Activated CD8-positive, alpha-beta memory T cell treated with anti-CD3 and anti-CD28 coated beads, Interleukin-2, amount 50 U/mL, for 48 hours (primary cell): ENCODE results near the gene ARV1.
"Not testable (repeated sequence)": the region's sequence is repeated elsewhere in the genome, so short reads cannot be mapped to it uniquely, and the experiment has no call there.

ENCODE experiments used
- DNase-seq: peaks from one replicate; pipeline ENCODE4 v3.0.0-alpha.2; 2020

Gene ARV1

DNA sequence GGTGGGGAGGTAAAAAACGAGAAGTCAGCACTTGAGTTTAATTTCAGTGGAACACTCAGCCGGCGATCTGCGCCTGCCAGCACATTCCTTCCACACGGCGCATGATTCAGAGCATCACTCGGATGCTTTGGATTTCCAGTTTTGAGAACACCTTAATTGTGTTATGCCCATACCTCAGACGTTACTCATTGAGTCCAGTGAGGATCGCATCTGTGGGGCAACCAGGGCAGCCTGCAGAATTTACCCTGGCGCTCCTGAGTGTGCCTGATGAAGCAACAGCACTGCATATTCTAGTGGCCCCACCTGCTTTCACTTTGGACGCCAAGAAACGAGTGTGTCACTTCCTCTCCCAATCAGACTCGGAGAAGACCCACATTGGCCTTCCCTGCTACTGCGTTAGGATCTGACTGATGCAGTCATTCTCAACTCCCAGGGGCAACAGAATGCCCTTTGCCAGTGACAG is 41.3 kb downstream of the ARV1 start:
- no peak for DNase-seq

DNA sequence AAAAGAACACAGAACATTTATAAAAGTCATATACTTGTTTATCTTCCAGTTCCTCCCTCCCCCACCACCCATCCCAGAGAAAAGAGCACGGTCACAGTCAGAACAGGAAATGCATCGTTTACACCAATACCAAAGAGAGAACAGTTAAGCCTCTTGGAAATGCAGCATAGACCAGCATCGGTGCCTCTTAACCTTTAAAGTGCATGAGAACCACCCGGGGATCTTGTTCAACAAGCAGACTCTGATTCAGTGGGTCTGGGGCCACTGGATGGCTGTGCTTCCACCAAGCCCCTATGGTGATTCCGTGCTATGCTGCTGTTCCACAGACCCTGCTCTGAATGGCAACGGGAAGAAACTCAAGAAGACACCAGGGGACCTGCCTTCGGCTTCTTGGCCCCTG is 41.9 kb downstream of the ARV1 start:
- DNase-seq, result no peak

DNA sequence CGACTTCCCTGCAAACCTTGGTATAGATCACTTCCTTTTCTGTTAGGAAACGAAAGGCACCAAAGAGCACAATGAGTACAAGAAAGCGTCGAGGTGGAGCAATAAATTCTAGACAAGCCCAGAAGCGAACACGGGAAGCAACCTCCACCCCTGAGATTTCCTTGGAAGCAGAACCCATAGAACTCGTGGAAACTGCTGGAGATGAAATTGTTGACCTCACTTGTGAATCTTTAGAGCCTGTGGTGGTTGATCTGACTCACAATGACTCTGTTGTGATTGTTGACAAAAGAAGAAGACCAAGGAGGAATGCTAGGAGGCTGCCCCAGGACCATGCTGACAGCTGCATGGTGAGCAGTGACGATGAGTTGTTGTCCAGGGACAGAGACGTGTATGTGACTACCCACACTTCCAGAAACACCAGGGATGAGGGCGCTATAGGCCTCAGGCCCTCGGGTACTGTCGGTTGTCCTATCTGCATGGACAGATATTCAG is 42.7 kb downstream of the ARV1 start:
- DNase-seq, result no peak

DNA sequence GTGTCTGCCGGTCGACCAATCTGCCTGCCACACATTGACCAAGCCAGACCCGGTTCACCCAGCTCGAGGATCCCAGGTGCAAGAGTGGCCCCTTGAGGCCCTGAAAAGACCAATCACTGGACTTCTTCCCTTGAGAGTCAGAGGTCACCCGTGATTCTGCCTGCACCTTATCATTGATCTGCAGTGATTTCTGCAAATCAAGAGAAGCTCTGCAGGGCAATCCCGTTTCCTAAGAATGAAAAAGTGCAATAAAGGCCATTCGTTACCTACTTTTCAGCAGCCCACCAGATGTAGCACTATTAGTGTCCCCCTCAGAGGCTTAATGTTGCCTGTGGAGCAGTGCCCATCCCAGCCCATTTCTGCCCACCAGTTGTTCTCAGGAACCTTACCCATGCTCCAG is 43.6 kb downstream of the ARV1 start:
- not testable (repeated sequence) for DNase-seq

DNA sequence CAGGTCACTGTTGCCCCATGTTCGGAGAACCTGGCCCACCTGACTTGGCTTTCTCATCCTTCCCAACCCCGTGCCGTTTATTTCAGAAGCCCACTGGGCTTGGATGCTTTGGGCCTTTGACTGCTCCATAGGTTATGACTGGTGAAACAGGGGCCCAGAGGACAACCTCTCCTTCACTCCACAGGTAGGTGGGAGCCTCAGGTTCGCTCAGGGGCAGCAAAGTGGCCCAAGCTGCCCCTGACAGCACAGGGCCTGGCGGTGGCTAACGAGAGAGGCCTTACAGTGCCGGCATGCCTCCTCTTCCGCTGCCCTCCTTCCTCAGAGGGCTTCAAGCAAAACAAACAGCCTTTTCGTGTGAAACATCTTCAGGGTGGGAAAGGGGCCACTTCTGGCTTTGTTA is 44.3 kb downstream of the ARV1 start:
- DNase-seq, result no peak

DNA sequence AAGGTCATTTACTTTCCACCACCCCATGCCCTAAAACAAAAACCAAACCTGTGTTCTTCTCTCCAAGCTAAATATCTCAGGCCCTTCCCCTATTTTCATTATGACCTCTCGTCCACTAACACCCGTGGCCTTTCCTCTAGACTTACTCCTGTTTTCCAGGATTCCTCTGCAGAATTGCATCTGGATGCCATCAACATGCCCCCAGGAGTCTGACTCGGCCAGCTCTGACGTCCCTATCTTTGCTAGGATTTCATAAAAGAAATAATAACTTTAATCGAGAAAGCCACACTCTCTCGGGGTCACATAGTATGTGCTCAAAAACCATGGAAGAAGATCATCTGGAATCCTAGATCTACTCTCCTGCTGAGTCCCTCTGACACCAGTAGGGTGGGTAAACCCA is 47.7 kb downstream of the ARV1 start:
- no peak for DNase-seq

DNA sequence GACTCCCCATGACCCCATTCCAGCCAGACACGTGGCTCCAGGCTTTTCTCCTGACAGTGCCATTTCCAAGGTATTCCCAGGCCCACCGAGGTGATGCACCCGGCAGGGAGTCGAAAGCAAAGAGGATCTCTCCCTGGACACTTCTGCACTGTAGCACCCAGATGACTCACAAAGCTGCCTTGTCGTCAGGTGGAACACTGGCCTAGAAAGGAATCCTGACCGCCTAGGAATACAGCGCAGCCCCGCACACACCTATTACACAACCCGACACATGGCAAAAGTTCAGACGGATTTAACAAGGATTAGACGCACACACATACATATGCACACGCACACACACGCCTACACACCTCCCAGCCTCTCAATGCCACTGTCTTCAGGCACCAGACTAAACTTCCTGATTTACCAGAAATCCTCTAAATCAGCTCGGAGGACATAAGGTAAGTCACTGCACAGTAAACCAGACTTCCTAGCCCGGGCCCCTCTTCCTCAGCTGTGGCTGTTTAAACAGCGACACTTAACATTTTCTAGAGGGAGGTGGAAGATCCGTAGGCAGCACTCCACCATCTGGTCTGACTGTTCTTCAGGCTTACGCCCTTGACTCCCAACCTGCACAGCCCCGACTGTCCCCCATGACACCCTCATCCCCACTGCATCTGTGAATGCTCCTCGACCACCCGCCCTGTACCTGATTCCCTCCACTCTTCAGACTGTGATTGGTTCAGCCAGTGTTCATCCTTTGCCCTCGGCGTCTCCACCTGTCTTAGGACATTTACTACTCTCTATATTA is 48.4 kb downstream of the ARV1 start:
- DNase-seq, result no peak

DNA sequence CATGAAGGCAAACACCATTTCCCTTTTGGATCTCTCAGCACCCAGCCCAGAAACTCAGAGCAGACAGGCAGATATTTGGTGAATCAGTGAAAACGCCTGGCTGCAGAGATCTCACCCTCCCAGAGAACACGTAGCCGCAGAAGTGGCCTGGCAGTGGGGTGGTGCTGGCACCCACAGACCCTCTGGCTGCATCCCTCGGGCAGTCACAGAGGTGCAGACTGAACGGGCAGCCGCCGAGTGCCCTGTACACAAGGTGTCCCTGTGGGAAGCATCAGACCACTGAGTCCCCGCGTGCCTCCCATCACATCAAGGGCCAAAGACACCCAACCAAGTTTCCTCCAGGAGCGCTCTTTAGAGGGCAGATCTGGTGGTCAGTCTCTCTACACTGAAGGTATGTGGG is 49.1 kb downstream of the ARV1 start:
- no peak for DNase-seq

DNA sequence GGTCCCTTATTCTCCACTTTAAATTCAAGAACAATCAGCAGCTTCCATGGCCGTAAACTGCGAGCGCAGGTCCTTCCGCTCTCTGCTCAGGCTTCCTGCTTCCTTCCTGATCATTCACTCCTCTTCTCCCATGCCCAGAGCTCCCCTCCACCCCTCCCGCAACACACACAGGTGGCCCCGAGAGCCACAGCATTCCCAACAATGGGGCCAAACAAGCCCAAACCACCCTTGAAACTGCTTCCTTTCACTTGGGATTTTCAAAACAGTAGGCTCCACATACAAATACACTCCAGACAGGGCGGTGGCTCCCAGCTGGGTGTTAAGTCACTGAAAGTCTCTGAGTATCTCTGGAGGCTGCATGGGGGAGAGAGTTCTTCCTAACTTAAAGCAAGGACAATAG is 49.8 kb downstream of the ARV1 start:
- no peak for DNase-seq

DNA sequence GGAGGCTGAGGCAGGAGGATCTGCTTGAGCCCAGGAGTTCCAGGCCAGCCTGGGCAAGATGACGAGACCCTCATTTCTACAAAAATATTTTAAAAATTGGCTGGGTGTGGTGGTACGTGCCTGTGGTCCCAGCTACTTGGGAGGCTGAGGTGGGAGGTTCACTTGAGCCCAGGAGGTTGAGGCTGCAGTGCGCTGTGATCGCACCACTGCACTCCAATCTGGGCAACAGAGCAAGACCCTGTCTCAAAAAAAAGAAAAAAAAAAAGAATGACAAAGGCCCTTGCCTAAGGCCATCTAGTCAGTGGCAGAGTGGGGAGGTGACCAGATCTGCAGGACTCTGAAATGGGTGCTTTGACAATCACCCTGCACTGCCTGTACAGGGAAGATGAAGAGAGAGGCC is 50.4 kb downstream of the ARV1 start:
- DNase-seq, result not testable (repeated sequence)

DNA sequence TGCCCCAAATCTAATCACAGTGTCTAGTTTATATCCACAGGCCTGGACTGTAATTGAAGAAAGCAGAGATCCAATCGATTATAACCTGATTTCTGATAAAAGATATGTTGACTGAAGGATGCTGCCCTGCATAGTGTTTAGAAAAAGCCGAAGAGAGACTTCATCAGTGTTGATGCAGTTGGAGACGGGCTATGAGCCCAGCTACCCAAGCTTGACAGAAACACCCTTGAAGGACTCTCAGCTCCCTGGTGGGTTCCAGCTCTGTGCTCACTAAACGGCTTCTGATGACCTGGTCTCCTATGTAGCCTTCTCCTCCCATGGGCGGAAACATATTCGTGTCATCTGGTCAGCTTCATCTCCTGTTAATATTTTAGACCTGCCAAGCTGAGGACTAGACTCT is 50.9 kb downstream of the ARV1 start:
- DNase-seq, result no peak

DNA sequence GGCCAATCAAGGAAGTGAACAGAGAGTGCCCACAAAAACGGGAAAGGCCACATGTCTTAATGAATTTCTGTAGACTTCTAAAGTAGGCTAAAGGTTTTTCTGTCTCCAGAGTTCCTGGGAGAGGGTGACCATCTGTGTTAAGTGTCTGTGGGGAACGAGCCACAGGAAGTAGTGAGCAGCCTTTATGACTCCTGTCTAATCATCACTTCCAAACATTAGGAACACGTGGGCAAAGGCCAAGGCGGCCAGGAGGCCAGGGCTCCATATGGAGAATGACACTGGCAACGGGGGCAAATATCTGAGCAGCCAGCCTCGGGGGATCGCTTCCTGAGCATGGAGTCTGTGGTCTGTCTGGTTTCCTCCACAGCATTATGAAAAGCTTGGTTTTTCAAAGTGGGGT is 54.1 kb downstream of the ARV1 start:
- no peak for DNase-seq

DNA sequence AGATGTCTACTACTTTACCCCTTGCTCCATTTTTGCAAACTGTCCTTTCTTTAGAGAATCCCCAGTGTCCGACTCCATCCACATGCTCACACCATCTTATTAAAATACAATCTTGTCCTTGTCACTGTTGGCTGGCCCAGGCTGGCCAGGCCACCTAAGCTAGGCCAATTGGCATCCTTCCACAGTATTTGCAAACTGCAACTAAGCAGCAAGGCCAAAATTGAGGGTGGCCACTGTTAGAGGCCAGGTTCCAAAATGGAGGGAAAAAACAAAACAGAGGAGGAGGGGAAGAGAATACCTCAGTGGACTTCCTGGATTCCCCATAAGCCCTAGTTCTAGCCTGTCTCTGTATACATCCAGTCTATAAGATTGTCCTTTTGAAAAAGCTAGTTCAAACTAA is 56.9 kb downstream of the ARV1 start:
- no peak for DNase-seq

DNA sequence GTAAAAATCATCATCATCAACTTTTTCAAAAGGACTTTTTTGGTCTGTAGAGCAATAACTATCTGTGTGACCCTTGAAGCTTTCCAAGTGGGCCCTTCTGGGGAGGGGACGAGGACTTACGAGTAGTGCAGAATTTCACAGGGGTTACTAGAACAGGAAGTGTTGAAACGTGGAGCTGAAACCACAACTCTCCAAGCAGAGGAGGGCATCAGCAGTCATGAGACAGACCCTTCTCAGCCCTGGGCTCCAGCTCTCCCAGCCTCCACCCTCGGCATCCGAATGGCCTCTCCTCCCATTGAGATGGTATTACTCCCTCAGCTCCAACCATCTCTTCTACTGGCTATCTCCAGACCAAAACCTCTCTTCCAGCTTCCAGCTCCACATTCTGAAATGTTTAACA is 57.5 kb downstream of the ARV1 start:
- DNase-seq, result no peak

DNA sequence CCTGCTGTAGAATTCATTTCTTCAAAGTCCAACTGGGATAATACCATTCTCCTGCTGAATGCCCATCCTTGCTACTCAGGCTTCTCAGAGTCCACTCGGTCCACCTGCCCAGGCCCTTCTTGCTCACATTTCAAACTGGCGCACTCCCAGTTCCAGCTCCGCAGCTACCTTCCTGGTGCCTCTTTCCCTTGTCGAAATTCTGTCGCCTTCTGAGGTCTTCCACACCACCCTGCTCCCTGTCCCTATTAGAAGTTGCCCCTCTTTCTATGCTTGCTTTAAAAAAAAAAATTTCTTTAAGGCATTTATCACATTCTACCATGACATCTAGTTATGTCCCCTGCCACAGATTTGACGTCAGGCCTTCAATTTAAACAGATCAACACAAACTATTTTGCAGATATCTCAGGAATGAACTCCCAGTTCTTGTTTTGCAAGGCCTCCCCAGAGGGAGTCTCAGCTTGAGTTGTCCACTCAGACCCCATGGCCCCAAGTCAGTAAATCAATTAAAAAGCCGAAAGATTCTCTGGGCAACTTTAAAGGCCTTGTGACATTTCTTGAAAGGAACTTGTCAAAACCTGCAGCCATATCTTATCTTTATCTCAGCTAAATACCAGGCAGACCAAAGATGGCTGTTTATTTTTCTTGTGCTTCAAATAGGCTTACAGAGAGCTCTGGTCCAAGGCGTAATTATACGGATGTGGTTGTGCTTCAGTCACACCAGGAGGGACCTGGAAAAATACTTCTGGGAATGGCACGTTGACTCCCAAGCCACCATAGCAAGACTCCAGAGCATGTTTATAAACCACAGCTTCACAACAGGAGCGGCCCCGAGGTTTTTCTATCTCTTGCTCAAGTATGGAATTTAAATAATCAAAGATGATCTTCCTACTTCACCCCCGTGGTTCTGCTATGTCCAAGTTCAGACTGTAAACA is 59.0 kb downstream of the ARV1 start:
- DNase-seq, result no peak

DNA sequence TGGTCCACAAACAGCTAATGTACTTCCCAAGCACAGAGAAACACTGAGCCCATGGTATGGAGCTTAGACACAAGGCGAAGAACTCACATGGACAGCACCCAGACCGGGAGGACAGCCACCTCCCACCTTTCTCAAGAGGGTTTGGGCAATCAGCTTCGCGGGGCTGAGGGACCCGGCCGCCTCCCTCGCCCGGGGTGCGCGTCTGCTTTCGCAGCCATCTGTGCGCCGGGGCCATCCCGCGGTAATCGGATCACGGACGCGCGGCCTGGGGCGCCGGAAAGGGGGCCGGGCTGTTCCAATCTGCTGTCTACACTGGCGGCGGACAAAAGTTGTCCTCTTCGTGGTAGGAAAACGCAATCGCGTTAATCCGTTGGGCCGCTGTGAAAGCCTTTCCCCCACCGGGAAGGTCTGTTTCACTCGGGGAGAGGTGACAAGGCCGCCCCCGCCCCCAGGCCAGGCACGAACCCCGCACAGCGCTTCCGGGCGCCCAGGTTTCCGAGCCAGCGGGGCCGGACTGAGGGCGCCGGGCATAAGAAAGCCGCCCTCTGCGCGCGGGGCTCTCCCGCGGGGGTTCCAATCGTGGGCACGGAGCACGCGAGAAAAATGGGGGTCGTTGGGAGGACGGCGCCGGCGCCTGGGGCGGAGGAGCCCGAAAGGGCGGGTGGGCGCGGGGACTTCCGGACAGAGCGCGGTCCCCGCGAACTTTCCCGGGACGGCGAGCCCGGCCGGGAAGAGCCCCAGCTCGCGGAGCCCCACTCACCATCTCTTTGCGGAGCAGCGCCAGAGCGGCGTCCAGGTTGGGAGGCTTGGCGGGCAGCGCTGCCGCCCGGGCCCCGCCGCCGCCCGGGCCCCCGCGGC is 60.5 kb downstream of the ARV1 start:
- DNase-seq, result peak; percentile 72

DNA sequence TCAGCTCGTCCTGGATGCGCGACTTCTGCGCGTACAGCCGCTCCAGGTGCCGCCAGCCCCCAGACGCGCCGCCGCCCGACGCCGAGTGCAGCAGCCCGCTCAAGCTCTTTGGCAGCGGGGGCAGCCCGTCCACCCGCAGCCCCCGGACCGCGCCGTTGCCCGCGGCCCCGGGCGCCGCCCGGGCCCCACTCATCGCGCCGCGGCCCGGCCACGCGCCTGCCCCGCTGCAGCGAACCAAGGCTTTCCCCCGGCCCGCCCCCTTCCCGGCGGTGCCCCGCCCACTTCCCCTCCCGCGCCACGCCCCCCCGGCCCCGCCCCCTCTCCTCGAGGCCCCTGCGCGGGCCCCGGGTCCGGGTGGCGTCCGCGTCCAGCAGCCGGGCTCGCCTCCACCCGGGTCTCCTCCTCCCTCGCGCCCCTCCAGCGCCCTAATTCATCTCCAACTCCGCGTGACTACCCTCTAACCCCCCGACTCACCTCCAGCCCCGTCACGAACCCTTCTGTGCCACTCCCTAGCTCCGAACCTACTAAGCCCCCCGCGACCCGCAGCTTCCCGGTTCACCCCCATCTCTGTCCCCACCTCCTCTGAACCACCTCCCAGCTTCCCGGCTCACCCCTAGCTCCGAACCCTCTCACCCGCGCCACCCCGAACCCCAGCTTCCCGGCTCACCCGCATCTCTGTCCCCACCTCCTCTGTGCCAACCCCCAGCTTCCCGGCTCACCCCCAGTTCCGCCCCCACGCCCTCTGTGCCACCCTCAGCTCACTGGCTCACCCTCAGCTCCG is 61.3 kb downstream of the ARV1 start, which contains the start of gene FAM89A:
Gene FAM89A (minus strand): TSS at position 236 of the 781 bp plus-strand sequence. CDS start 43 bp downstream, at position 193.
- peak; percentile 87 for DNase-seq

DNA sequence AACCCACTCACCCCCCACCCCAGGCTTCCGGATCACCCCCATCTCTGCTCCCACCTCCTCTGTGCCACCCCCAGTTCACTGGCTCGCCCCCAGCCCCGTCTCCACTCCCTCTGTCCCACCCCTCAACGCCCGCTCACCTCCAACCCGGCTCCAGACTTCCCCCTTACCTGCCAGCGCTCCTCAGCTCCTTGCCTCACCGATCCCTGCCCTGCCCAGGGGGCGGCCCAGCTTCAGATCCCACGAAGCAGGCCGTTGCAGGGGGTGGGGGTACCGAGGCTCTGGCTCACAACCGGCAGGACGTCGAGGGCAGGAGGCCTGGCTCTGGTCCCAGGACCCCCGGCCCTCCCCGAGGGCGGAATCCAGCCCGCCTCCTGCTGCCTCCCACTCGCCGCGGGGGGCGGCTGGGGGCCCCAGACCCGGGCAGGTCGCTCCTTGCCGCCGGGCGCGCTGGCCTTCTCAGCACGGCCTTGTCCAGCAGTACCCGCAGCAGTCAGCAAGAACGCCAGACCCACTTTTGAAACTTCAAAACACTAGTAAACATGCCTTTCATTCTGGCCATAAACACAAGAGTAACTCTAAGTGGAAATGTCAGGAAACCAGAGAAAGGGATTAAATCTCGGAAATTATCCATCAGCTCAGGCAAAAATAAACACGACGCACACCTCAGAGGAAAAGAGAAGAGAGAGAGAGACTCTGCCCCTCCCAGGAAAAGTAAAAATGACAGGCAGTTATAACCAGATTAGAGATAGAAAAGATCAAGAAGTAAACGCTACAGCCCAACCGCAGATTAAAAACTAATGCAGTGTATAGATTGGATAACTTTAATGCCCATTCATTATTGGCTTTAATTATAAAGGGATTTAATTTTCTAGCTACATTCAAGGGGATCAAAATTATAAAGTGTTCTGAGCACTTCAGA is 62.2 kb downstream of the ARV1 start:
- DNase-seq, result no peak

DNA sequence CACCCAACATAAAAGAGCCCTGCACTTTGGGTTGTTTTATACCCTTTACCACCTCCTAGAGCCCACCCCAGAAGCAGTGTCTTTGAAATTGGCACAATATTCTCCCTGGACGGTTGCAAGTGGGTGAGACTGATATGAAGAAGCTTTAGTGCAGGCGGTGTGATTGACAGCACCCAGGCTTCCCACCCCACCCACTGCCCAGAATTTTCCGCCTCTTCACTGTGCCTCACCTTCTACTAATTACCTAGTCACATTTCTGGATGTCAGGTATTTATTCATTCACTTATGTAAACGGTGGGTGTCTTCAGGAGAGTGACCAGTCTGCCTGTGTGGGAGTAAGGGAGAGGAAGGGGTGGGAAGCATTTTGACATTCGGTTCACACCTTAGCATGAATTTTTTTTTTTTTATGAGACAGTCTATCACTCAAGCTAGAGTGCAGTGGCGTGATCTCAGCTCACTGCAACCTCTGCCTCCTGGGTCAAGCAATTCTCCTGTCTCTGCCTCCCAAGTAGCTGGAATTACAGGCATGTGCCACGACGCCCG is 62.9 kb downstream of the ARV1 start:
- no peak for DNase-seq

DNA sequence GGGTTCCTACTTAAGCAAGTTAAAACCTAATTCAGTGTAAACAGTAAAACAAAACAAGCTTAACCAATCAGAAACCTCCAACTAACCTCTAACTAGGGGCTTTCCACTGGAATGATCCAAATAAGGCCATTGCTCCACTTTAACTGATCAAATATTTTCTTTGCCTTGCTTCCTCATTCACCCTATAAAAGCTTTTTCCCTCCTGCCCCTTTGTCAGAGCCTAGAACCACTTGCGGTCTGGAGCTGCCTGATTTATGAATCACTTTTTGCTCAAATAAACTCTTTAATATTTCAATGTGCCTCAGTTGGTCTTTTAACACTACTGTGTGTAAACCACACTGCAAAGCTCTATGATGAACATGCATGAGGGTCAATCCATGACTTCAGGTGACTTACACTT is 65.7 kb downstream of the ARV1 start:
- DNase-seq, result no peak
